Osteocyte (in vitro differentiated cells): Measurements from ENCODE around the gene BAIAP2. TPM values are rescaled to one million over a fixed set of nuclear protein-coding genes. Genes with fewer than 3 reads are reported as not detected.

Experiments
- DNase-seq: peaks from one replicate; pipeline ENCODE4 v3.0.0; 2021; ENCODE audit warnings: mixed read lengths; ENCODE audit not compliant: unreplicated experiment; ENCODE audit errors: extremely low spot score
- H3K27ac Mint-ChIP-seq: one replicate; pipeline ENCODE4 v1.8.0; 2021; ENCODE audit warnings: mild to moderate bottlenecking, mixed read lengths; ENCODE audit not compliant: unreplicated experiment
- H3K27me3 Mint-ChIP-seq: one replicate; pipeline ENCODE4 v1.8.0; 2021; ENCODE audit warnings: mixed read lengths; ENCODE audit not compliant: unreplicated experiment
- H3K36me3 Mint-ChIP-seq: one replicate; pipeline ENCODE4 v1.8.0; 2021; ENCODE audit warnings: mixed read lengths; ENCODE audit not compliant: unreplicated experiment
- H3K4me1 Mint-ChIP-seq: one replicate; pipeline ENCODE4 v1.8.0; 2021; ENCODE audit warnings: mixed read lengths; ENCODE audit not compliant: unreplicated experiment
- H3K4me3 Mint-ChIP-seq: one replicate; pipeline ENCODE4 v1.8.0; 2021; ENCODE audit warnings: mild to moderate bottlenecking, moderate library complexity, mixed read lengths; ENCODE audit not compliant: unreplicated experiment
- H3K9me3 Mint-ChIP-seq: one replicate; pipeline ENCODE4 v1.8.0; 2021; ENCODE audit warnings: mixed read lengths; ENCODE audit not compliant: unreplicated experiment
- total RNA-seq: library from RNA; stranded (reverse); gene quantifications from 2 replicates; pipeline ENCODE4 v1.2.1, GENCODE V29; 2021
- TF ChIP-seq, protein P1 (sequence below): fragments of 200-600 bp; sonication (generic); IDR thresholded peaks from 2 replicates; pipeline ENCODE4 v1.5.0; 2021; ENCODE audit warnings: antibody characterized with exemption, mild to moderate bottlenecking, moderate library complexity

BAIAP2 gene
- total RNA-seq, 1 donor from 2014 or later = 29.0 TPM

DNA sequence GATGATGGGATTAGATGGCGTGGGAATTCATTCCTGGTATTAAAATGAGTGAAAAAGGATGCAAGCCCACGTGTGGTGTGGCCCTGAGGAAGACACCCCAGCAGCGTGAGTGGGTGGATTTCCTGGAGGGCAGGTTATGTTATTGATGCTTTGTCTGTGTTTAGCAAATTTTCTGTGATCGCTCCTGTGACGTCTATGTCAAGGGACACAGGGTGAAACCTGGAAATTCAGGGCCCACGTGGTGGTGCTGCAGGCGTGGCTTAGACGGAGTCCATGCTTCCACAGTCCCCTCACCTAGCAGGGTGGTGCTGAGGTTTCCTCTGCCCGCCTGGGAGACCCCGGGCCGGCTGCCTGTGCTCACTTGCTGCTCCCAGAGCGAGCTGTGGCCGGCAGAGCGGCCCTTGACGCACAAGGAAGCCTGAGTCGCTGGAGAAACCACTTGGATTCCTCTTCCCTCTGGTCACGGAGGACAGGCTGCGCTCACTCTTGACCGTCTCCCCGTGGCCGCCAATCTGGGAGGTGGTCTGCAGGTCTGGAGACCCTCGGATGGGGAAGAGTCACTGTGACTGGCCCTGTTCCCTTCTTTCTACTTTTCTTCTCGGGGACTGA, 23.4 kb downstream of the BAIAP2 start:
- no peak overlapping the region for H3K27ac Mint-ChIP-seq
- DNase-seq = no peak
- TF ChIP-seq, protein P1, sequence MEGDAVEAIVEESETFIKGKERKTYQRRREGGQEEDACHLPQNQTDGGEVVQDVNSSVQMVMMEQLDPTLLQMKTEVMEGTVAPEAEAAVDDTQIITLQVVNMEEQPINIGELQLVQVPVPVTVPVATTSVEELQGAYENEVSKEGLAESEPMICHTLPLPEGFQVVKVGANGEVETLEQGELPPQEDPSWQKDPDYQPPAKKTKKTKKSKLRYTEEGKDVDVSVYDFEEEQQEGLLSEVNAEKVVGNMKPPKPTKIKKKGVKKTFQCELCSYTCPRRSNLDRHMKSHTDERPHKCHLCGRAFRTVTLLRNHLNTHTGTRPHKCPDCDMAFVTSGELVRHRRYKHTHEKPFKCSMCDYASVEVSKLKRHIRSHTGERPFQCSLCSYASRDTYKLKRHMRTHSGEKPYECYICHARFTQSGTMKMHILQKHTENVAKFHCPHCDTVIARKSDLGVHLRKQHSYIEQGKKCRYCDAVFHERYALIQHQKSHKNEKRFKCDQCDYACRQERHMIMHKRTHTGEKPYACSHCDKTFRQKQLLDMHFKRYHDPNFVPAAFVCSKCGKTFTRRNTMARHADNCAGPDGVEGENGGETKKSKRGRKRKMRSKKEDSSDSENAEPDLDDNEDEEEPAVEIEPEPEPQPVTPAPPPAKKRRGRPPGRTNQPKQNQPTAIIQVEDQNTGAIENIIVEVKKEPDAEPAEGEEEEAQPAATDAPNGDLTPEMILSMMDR = no peak

DNA sequence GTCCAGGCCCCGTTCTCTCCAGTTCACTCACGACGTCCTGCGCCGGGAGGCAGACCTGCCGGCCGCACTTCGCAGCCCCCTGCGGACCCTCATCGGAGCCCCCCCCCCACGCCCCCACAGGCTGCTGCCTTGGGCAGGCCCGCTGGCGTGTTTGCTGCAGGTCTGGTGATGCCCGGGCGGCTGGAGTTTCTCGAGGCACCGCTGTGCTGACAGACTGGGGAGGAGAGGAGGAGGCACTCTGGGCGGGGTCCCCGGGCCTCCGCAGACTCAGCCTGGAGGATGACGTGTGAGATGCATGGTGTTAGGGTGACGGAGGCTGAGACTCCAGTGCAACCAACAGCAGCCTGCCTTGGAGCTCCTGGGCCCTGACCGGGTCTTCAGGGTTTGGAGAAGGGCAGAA, 24.1 kb downstream of the BAIAP2 start:
- no peak for DNase-seq
- H3K27me3 Mint-ChIP-seq = no peaks in the 10 kb centered on the region
- TF ChIP-seq, protein P1 = no peak
- H3K27ac Mint-ChIP-seq = no peak overlapping the region
- H3K4me1 Mint-ChIP-seq = peaks cover 30% of the 10 kb centered on the region
- peaks cover 5% of the 10 kb centered on the region for H3K36me3 Mint-ChIP-seq
- H3K4me3 Mint-ChIP-seq = no peak overlapping the region
- no peaks in the 10 kb centered on the region for H3K9me3 Mint-ChIP-seq

More for the DNA sequence above, 23.4 kb downstream of the BAIAP2 start:
- peaks cover 5% of the 10 kb centered on the region for H3K36me3 Mint-ChIP-seq
- H3K9me3 Mint-ChIP-seq = no peaks in the 10 kb centered on the region
- H3K27me3 Mint-ChIP-seq = no peaks in the 10 kb centered on the region
- H3K4me1 Mint-ChIP-seq = peaks cover 24% of the 10 kb centered on the region
- no peak overlapping the region for H3K4me3 Mint-ChIP-seq

DNA sequence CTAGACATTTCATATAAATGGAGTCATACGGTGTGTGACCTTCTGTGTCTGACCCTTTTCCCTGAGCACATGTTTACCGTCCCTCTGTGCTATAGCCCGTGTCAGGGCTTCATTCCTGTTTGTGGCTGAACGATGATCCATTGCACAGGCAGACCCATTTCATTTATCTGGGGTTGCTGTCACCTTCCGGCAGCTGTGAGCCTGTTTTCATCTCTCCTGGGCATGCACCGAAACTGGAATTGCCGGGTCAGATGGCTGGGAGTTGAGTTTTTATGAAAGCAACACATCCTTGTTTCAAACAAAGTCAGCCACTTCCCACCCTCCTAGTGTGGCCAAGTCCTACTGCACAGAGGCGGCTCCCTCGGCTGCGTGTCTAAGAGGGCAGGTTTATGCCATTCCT, 25.5 kb downstream of the BAIAP2 start:
- TF ChIP-seq, protein P1 = no peak
- H3K27ac Mint-ChIP-seq = no peak overlapping the region
- H3K4me3 Mint-ChIP-seq = no peak overlapping the region
- H3K27me3 Mint-ChIP-seq = no peaks in the 10 kb centered on the region
- no peak for DNase-seq
- no peaks in the 10 kb centered on the region for H3K9me3 Mint-ChIP-seq
- H3K4me1 Mint-ChIP-seq = peaks cover 42% of the 10 kb centered on the region
- peaks cover 5% of the 10 kb centered on the region for H3K36me3 Mint-ChIP-seq

DNA sequence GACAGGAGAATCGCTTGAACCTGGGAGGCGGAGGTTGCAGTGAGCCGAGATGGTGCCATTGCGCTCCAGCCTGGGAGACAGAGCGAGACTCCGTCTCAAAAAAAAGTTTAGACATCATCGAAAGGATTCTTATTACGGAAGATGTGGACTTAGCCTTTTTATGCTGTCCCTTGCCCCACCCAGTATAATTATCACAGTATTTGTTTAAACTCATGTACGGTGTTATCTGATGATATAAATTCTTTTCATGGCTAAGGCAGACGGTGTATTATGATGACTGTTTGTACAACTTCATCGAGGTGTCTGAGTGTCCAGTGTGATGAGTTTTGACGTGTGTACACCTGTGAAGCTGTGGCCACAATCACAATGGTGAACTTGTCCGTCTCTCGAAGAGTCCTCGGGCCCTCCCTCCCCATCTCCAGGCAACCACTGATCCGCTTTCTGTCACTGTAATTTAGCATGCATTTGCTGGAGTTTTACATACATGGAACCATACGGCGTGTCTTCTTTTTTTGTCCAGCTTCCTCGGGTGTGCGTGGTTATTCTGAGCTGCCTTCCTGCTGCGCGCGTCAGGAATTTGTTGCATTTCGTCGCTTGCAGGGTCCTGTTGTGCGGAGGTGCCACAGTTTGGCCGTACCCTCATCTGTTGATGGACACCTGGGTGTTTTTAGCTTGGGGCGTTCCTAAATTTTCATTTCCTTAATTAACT, 26.2 kb downstream of the BAIAP2 start:
- Mint-ChIP-seq H3K4me3 (no peak overlapping the region), H3K9me3 (no peaks in the 10 kb centered on the region), H3K27ac (no peak overlapping the region), H3K4me1 (peaks cover 43% of the 10 kb centered on the region), H3K27me3 (no peaks in the 10 kb centered on the region), H3K36me3 (peaks cover 5% of the 10 kb centered on the region)
- DNase-seq = no peak
- TF ChIP-seq, protein P1 = no peak

DNA sequence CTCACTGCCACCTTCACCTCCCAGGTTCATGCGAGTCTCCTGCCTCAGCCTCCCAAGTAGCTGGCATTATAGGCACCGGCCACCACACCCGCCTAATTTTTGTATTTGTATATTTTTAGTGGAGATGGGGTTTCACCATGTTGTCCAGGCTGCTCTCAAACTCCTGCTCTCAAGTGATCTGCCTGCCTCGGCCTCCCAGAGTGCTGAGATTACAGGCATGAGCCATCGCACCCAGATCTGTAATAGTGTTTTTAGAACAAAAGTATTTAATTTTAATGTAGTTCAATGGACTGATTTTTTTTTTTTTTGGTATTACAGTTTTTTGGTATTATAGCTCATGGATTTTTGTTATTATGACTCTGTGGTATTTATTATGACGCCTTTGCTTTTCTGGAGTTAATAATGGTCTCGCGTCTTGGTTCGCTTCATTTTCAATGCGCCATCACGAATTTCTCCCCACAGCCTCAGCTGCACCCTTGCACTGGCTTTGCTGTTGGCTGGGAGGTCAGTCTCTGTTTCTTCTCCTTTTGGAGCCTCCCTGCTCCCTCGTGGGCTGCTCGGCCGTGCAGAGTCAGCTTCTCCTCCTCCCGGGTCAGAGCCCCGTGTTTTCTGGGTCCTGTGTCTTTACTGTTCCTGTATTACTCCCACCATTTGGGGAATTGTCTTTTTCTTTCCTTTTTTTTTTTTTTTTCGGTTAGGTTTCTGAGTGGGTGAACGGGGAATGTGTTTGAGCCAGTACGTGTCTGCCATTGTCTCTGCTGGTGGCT, 27.2 kb downstream of the BAIAP2 start:
- TF ChIP-seq, protein P1 = no peak
- Mint-ChIP-seq H3K4me3 (no peak overlapping the region), H3K27ac (no peak overlapping the region), H3K4me1 (peaks cover 38% of the 10 kb centered on the region), H3K9me3 (no peaks in the 10 kb centered on the region), H3K27me3 (no peaks in the 10 kb centered on the region), H3K36me3 (peaks cover 5% of the 10 kb centered on the region)
- no peak for DNase-seq
